HG03108 (cell line): ENCODE data around the gene PDE8B.

ENCODE experiments used
- ATAC-seq: cut with Tn5 transposase; IDR thresholded peaks from one replicate; pipeline ENCODE4 v1.9.1; 2021; ENCODE audit warnings: moderate library complexity; ENCODE audit not compliant: unreplicated experiment

The PDE8B gene

GRCh38 chr5:77316871-77317661 lies 106.6 kb downstream of the PDE8B start:
- ATAC-seq = no peak

DNA sequence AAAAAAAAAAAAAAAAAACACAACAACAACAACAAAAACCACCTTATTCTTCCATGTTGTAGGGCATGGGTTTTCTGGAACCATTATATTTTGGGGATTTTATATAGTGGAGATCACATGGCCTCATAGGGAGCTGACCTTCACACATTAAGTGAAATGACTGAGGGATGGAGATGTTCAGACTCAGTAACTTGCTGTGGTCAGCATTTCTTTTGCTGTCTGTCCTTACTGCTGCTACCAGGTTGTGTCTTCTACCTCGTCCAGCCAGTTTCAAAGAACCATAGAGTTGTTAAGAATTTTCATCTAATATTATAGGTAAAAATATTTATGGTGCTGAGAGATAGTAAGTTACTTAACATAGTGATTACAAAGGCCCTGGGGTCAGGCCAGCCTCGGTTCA lies 107.6 kb downstream of the PDE8B start:
- ATAC-seq = no peak

DNA sequence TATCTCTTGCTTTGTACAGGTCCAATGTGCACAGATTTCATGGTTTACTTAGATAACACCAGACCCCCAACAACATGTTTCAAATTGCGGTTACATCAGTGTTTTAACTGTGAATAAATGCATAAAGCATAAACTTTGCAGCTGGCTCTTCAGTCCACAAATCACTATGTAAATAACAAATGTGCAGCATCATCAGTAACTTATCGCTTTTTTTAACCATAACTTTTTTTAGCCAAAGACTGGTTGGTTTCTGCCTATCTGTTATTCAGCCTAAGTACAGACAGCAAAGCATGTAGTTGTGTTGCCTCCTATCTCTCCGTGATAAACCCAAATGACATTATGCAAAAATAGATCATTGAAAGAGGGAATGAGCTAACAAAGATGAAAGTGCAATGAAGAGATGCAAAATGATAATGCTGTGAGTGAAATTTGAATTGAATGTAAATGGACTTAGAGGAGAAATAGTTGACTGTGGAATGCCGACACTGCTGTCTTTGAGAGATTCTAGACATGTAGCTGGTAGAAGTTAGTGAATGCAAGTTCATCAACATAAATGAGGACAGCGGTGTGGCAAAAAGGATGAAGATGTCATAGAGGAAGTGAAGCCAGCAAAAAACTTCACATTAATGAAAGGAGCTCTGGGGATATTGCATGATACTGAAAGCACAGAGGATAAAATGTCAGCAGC lies 108.8 kb downstream of the PDE8B start:
- ATAC-seq = no peak

GRCh38 chr5:77321793-77322394 lies 111.4 kb downstream of the PDE8B start:
- ATAC-seq = no peak

DNA sequence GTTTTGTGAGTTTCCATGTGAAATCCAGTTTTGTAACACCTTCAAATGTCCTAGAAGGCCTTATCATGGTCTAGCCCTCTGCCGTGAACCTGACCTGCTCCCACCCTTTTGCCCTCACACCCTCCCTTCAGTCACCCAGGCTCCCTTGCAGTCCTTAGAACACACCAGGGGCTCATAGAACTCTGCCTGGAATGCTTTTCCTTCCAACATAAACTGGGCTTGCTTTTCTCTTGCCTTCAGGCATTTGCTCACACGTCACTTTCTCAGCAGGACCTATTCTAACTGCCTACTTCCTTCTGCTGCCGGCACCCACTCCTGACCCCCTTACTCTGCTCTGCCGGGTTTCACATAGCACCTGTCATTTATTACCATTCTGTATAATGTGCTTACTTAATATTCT lies 111.9 kb downstream of the PDE8B start:
- ATAC-seq = no peak

- ATAC-seq = no peak
These were observed 115.6 kb downstream of the PDE8B start for GRCh38 chr5:77325921-77326541.

- no peak for ATAC-seq
These were observed 116.7 kb downstream of the PDE8B start for GRCh38 chr5:77326986-77327734.

- no peak for ATAC-seq
These were observed 118.6 kb downstream of the PDE8B start for GRCh38 chr5:77328930-77329647.

GRCh38 chr5:77329664-77330430 lies 119.4 kb downstream of the PDE8B start:
- no peak for ATAC-seq

DNA sequence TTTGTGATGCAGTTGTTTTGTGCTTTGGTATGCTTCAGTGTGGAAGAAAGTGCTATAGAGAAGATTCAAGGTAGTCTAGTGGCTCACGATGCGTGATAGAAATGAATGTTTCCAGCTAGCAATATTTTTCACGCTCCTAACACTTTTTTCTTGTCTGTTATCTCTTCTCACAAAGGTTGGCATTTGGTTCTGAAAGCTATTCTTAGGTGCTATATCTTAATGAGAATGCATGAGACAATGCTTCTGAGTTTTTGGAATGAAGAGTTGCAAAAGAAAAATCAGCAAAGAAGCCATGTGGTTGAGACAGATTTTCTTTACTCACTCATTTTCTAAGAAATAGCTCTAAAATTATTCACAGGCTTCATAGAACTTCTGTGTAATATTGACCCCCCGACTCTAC lies 122.6 kb downstream of the PDE8B start:
- ATAC-seq = no peak

GRCh38 chr5:77333451-77334123 lies 123.1 kb downstream of the PDE8B start:
- no peak for ATAC-seq

- ATAC-seq = no peak
These were observed 126.8 kb downstream of the PDE8B start for GRCh38 chr5:77337246-77337645.

GRCh38 chr5:77337686-77338085 lies 127.2 kb downstream of the PDE8B start:
- ATAC-seq = no peak

GRCh38 chr5:77339337-77339890 lies 128.9 kb downstream of the PDE8B start:
- no peak for ATAC-seq

GRCh38 chr5:77343165-77343564 lies 132.7 kb downstream of the PDE8B start:
- ATAC-seq = no peak

DNA sequence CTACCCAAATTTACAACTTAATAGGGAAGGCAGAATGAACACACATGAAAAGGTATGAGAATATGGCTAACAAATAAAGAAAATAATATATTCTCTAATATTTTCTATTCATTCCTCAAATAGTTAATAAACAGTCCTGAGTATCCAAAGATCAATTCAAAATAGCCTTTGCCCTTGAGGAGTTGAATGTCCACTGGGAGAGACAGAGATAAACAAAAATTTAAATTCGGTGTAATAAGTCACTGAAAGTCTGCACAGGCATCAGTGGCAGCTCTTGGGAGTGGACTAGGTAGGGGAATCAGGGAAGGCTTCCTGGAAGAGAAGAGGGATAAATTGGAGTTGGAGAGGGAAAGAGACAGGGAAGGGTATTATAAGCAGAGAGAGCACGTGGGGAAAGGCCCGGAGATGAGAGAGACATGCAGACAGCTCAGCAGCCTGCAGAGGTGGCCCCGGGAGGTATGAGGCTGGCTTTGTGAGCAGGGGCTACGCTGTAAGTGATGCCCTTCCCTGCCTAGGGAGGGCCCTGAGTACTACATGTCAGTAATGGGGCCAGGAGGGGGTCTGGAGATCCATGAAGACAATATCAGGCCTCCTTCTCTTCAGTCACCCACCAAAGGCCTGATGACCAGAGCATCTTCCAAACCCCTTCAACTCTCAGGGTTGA lies 137.1 kb downstream of the PDE8B start:
- no peak for ATAC-seq

- no peak for ATAC-seq
These were observed 142.8 kb downstream of the PDE8B start for GRCh38 chr5:77353251-77353650.

DNA sequence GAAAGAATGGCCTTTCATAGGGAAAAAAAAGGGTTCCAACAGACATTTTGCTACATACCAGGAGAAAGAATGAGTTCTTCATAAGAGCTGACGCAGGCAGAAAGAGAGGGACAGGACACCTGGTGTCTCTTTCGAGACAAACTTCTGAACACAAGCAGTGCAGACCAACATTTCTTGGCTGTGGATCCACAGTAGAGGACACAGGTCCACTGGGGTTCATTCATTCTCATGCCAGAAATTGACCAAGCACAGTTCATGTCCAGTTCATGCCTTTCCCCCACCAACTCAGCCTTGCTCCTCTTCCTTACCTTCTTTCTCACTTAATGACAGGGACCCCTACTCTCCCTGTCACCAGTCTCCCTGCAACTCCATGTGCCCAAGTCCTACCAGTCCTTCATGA lies 144.0 kb downstream of the PDE8B start:
- no peak for ATAC-seq
